ENCODE results near the gene CFAP20.
"Not testable (repeated sequence)": the region's sequence is repeated elsewhere in the genome, so short reads cannot be mapped to it uniquely, and the experiment has no call there.

CFAP20 gene

GRCh38 chr16:58096249-58096648, 32.9 kb downstream of the CFAP20 start:
- no peak for DNase-seq (ENCODE audit: low read depth in 2 of 2)

GRCh38 chr16:58095575-58095960, 33.6 kb downstream of the CFAP20 start:
- DNase-seq (ENCODE audit: low read depth in 2 of 2) = not testable (repeated sequence)

- DNase-seq (ENCODE audit: low read depth in 2 of 2) = no peak
Observed at GRCh38 chr16:58094791-58095574, 34.2 kb downstream of the CFAP20 start.

- no peak for DNase-seq (ENCODE audit: low read depth in 2 of 2)
Observed at GRCh38 chr16:58094026-58094425, 35.2 kb downstream of the CFAP20 start.

GRCh38 chr16:58090396-58090795, 38.8 kb downstream of the CFAP20 start:
- DNase-seq (ENCODE audit: low read depth in 2 of 2) = not testable (repeated sequence)

GRCh38 chr16:58088091-58088490, 41.1 kb downstream of the CFAP20 start:
- DNase-seq (ENCODE audit: low read depth in 2 of 2) = no peak

- no peak for DNase-seq (ENCODE audit: low read depth in 2 of 2)
Observed at GRCh38 chr16:58087209-58087913, 41.8 kb downstream of the CFAP20 start.

GRCh38 chr16:58086381-58087208, 42.6 kb downstream of the CFAP20 start:
- DNase-seq (ENCODE audit: low read depth in 2 of 2) = no peak

- DNase-seq (ENCODE audit: low read depth in 2 of 2) = no peak
Observed at GRCh38 chr16:58085584-58086251, 43.5 kb downstream of the CFAP20 start.

- no peak for DNase-seq (ENCODE audit: low read depth in 2 of 2)
Observed at GRCh38 chr16:58085171-58085570, 44.0 kb downstream of the CFAP20 start.

- no peak for DNase-seq (ENCODE audit: low read depth in 2 of 2)
Observed at GRCh38 chr16:58084635-58085034, 44.5 kb downstream of the CFAP20 start.

GRCh38 chr16:58082381-58082780, 46.8 kb downstream of the CFAP20 start:
- DNase-seq (ENCODE audit: low read depth in 2 of 2) = no peak

- DNase-seq (ENCODE audit: low read depth in 2 of 2) = not testable (repeated sequence)
Observed at GRCh38 chr16:58080657-58081056, 48.5 kb downstream of the CFAP20 start.

- DNase-seq (ENCODE audit: low read depth in 2 of 2) = no peak
Observed at GRCh38 chr16:58077796-58078195, 51.4 kb downstream of the CFAP20 start.

GRCh38 chr16:58076514-58076913, 52.7 kb downstream of the CFAP20 start:
- DNase-seq (ENCODE audit: low read depth in 2 of 2) = no peak

- DNase-seq (ENCODE audit: low read depth in 2 of 2) = no peak
Observed at GRCh38 chr16:58074657-58075056, 54.5 kb downstream of the CFAP20 start.

- not testable (repeated sequence) for DNase-seq (ENCODE audit: low read depth in 2 of 2)
Observed at GRCh38 chr16:58073086-58073485, 56.1 kb downstream of the CFAP20 start.

GRCh38 chr16:58072134-58072533, 57.0 kb downstream of the CFAP20 start:
- DNase-seq (ENCODE audit: low read depth in 2 of 2) = not testable (repeated sequence)

- DNase-seq (ENCODE audit: low read depth in 2 of 2) = no peak
Observed at GRCh38 chr16:58070585-58070984, 58.6 kb downstream of the CFAP20 start.

Measured in stimulated activated CD4-positive, alpha-beta T cell treated with anti-CD3 and anti-CD28 coated beads, Interleukin-15, amount 100 ng/mL, for 48 hours (primary cell).